Body of pancreas (tissue), 4 donors: ENCODE measurements around the gene PKMYT1. TPM values are rescaled to one million over a fixed set of nuclear protein-coding genes. Genes with fewer than 3 reads are reported as not detected.

Experiments used
- ATAC-seq: fragments of 150-250 bp; one replicate; pipeline ENCODE4 v1.9.1; 2016
- DNase-seq, 4 donors: peaks; one replicate each; pipeline ENCODE4 v3.0.0-alpha.2; 2019
- H3K27ac ChIP-seq, 4 donors: fragments of 200-600 bp; sonication (generic); 1 replicate in 3 of 4; 2 replicates in 1 of 4; pipeline versions ENCODE4 v1.5.1 to v1.6.1; 2016 to 2019; ENCODE audit warnings: mild to moderate bottlenecking in 1 of 4, mixed read lengths in 1 of 4, moderate library complexity in 1 of 4
- H3K27me3 ChIP-seq, 2 donors: fragments of 200-600 bp; sonication (generic); one replicate each; pipeline ENCODE4 v1.6.0; 2016; ENCODE audit warnings: mild to moderate bottlenecking in 1 of 2
- H3K36me3 ChIP-seq, 2 donors: fragments of 200-600 bp; sonication (generic); replicated peaks in 1 of 2; 2 replicates each; pipeline ENCODE4 v1.5.1; 2016; ENCODE audit warnings: low read depth in 2 of 2; ENCODE audit not compliant: insufficient read depth in 1 of 2
- H3K4me1 ChIP-seq: fragments of 200-600 bp; sonication (generic); one replicate; pipeline ENCODE4 v1.6.0; 2016
- H3K4me3 ChIP-seq, 2 donors: fragments of 200-600 bp; sonication (generic); 1 replicate in 1 of 2; 2 replicates in 1 of 2; pipeline ENCODE4 v1.5.1; 2016 to 2019
- H3K9me3 ChIP-seq, 3 donors: fragments of 200-600 bp; sonication (generic); 1 replicate in 2 of 3; 2 replicates in 1 of 3; pipeline ENCODE4 v1.5.1; 2016
- POLR2A ChIP-seq, 3 donors: fragments of 450-650 bp; IDR thresholded peaks; one replicate each; pipeline ENCODE4 v1.6.1; 2016; ENCODE audit warnings: antibody characterized with exemption in 3 of 3, mild to moderate bottlenecking in 2 of 3
- WGBS, 2 donors: methylation state at CpG; one replicate each; pipeline ENCODE4 v1.1.5; 2017; 5-methylcytosine and 5-hydroxymethylcytosine counted together
- intact Hi-C: fragments of 100-400 bp; cut with DNase I; formaldehyde crosslinking; loops from one replicate; pipeline ENCODE4 v1.15.1; 2023
- total RNA-seq, 2 donors: library from RNA; depleted of rRNA; stranded (reverse); fragments of >200 nt; gene quantifications; one replicate each; pipeline ENCODE4 v1.1.0, GENCODE V29; 2016
- TF ChIP-seq, protein P1 (sequence below), 7 experiments: fragments of 450-650 bp in 4 of 7; fragments of 200-600 bp in 3 of 7; sonication (generic) in 3 of 7; IDR thresholded peaks; one replicate each; pipeline ENCODE4 v1.5.1; 2016 to 2019; ENCODE audit warnings: antibody characterized with exemption in 7 of 7

PKMYT1 gene
- total RNA-seq, 2 donors from 2014 or later = 0.26 TPM; not detected in 1

DNA sequence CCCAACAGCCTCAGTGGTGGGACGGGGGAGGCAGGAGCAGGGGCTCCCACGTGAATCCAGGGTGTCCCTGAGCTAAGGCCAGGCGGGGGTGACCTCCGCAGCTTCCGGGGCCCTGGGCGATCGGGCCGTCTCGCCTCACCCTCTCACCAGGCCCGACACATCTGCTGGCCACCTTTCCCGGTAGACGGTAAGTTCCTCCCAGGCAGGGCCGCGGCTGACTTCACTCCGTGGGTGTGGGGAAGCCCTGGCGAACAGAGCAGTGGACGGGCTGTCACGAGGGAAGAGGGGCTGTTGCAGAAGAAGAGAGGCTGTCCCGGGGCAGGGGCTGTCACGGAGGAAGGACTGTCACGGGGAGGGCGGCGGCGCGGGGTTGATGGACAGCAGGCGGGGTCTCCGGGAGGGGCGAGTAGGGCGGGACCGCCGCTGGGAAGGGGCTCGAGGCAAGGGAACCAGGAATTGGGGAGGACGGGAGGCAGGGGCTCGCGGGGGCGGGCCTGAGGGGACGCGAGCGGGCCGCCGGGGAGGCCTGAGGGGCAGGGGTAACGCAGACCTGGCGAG is 498 bp downstream of the PKMYT1 start:
- no peaks in the 10 kb centered on the region for H3K36me3 ChIP-seq
- intact Hi-C loops = no loop called here
- H3K27me3 ChIP-seq = no peaks in the 10 kb centered on the region
- H3K9me3 ChIP-seq = no peaks in the 10 kb centered on the region
- peaks cover 53% of the 10 kb centered on the region for H3K4me1 ChIP-seq
- no peak overlapping the region for H3K27ac ChIP-seq
- TF ChIP-seq POLR2A (IDR thresholded peaks at IDR 0.05) = no peak
- TF ChIP-seq, protein P1, sequence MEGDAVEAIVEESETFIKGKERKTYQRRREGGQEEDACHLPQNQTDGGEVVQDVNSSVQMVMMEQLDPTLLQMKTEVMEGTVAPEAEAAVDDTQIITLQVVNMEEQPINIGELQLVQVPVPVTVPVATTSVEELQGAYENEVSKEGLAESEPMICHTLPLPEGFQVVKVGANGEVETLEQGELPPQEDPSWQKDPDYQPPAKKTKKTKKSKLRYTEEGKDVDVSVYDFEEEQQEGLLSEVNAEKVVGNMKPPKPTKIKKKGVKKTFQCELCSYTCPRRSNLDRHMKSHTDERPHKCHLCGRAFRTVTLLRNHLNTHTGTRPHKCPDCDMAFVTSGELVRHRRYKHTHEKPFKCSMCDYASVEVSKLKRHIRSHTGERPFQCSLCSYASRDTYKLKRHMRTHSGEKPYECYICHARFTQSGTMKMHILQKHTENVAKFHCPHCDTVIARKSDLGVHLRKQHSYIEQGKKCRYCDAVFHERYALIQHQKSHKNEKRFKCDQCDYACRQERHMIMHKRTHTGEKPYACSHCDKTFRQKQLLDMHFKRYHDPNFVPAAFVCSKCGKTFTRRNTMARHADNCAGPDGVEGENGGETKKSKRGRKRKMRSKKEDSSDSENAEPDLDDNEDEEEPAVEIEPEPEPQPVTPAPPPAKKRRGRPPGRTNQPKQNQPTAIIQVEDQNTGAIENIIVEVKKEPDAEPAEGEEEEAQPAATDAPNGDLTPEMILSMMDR (IDR thresholded peaks at IDR 0.05) = no peak
- 7 to 11% methylated on average over 20 to 42 of the region's 43 CpGs for WGBS, 2 donors
- H3K4me3 ChIP-seq = peak overlapping the region in 1 of 2 donors; percentile 15
- DNase-seq = no peak
- no peak for ATAC-seq

DNA sequence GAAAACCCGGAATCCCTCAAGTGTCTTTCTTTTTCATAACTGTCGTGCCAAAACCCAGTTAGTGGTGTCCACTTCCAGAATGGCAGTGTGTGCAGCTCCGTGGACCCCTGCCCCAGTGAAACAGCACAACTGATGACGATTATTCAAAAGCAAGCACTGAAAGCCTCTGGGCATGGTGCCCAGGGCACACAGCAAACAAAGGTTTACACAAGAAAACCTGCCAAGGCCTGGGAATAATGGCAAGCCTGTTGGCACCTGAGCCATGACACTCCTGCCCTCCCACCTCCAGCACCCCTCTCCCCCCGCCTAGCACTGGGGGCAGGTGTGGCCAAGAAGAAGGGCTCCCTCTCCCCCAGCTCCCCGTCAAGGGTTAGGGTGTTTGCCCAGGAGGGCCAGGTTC is 2.8 kb downstream of the PKMYT1 start:
- ATAC-seq (peak; percentile 78), DNase-seq (peak; percentile 89 to 96 (median 94))
- Histone ChIP-seq H3K4me1 (peaks cover 42% of the 10 kb centered on the region), H3K4me3 (no peak overlapping the region), H3K9me3 (no peaks in the 10 kb centered on the region), H3K27me3 (no peaks in the 10 kb centered on the region), H3K27ac (peak overlapping the region; percentile 47 to 72 (median 65)), H3K36me3 (no peaks in the 10 kb centered on the region)
- 19 to 31% methylated on average over 3 to 6 of the region's 6 CpGs for WGBS, 2 donors
- TF ChIP-seq POLR2A (IDR thresholded peaks at IDR 0.05) = no peak
- TF ChIP-seq, protein P1 (IDR thresholded peaks at IDR 0.05) = no peak
- intact Hi-C loops = no loop called here

GRCh38 chr16:2976673-2977072 is 3.6 kb downstream of the PKMYT1 start:
- Histone ChIP-seq H3K4me3 (no peak overlapping the region), H3K9me3 (no peaks in the 10 kb centered on the region), H3K27me3 (no peaks in the 10 kb centered on the region), H3K4me1 (peaks cover 42% of the 10 kb centered on the region), H3K27ac (peak overlapping the region; percentile 40 to 72 (median 65)), H3K36me3 (no peaks in the 10 kb centered on the region)
- ATAC-seq = no peak
- TF ChIP-seq, protein P1 (IDR thresholded peaks at IDR 0.05) = no peak
- TF ChIP-seq POLR2A (IDR thresholded peaks at IDR 0.05) = no peak
- intact Hi-C loops = no loop called here
- no peak for DNase-seq
- WGBS, 2 donors = 89 to 98% methylated on average over 10 to 13 of the region's 15 CpGs

DNA sequence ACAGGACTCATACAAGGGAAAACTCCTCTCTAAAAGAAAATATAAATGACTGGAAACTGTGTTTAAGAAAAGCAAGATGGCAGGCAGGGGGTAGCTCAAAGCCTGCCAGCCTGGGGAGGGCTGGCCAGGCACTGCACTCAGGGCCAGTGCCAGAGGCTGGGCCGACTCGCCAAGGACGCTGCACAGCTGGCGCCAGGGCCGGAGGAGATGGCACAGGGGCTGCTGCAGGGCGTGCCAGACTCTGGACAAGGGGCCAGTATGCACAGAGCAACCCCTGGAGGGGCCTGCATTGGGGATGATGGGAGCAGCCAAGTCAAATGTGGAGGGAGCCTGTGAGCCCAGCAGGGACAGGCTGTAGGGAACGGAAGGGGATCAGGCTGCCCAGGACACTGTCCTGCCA is 4.0 kb downstream of the PKMYT1 start:
- peaks cover 41% of the 10 kb centered on the region for H3K4me1 ChIP-seq
- WGBS, 2 donors = 46 to 52% methylated on average over 7 of the region's 7 CpGs
- H3K9me3 ChIP-seq = no peaks in the 10 kb centered on the region
- no peaks in the 10 kb centered on the region for H3K36me3 ChIP-seq
- no peak for ATAC-seq
- no peak for TF ChIP-seq POLR2A (IDR thresholded peaks at IDR 0.05)
- TF ChIP-seq, protein P1 (IDR thresholded peaks at IDR 0.05) = no peak
- intact Hi-C loops = no loop called here
- no peak overlapping the region for H3K4me3 ChIP-seq
- DNase-seq = no peak
- no peaks in the 10 kb centered on the region for H3K27me3 ChIP-seq
- peak overlapping the region in 1 of 4 donors; percentile 72 for H3K27ac ChIP-seq

GRCh38 chr16:2975161-2975795 is 5.0 kb downstream of the PKMYT1 start:
- ATAC-seq (no peak), DNase-seq (no peak)
- Histone ChIP-seq H3K9me3 (no peaks in the 10 kb centered on the region), H3K4me3 (no peak overlapping the region), H3K27me3 (no peaks in the 10 kb centered on the region), H3K4me1 (peaks cover 43% of the 10 kb centered on the region), H3K27ac (no peak overlapping the region), H3K36me3 (no peaks in the 10 kb centered on the region)
- TF ChIP-seq POLR2A (IDR thresholded peaks at IDR 0.05) = no peak
- TF ChIP-seq, protein P1 (IDR thresholded peaks at IDR 0.05) = no peak
- intact Hi-C loops = no loop called here
- 94 to 97% methylated on average over 9 to 24 of the region's 28 CpGs for WGBS, 2 donors
